Stimulated activated naive CD4-positive, alpha-beta T cell (primary cell): ENCODE data around the gene TPCN1.
"Not testable (repeated sequence)": the region's sequence is repeated elsewhere in the genome, so short reads cannot be mapped to it uniquely, and the experiment has no call there.

Experiments
- DNase-seq, 6 experiments: peaks; one replicate each; lab custom pipeline; 2025; lab: John Stamatoyannopoulos, UW

The TPCN1 gene

DNA sequence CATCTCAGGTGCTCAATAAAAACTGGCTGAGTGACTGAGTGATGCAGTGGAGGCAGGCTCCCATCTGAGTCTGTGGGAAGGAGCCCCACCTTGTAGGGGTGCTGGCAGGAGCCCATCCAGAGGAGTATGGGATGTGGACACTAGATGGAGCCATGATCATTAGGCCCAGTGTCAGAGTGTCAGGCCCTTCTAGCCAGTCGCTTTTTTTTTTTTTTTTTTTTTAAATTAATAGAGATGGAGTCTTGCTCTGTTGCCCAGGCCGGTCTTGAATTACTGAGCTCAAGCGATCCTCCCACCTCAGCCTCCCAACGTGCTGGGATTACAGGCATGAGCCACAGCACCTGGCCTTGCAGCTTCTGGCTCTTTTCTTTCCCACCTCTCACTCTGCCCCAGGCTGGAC lies 24.3 kb upstream of the TPCN1 start:
- DNase-seq, result peak; percentile 8 to 62 (median 34)

GRCh38 chr12:113197518-113198077 lies 23.7 kb upstream of the TPCN1 start:
- DNase-seq, result no peak

GRCh38 chr12:113198296-113198695 lies 23.0 kb upstream of the TPCN1 start:
- no peak for DNase-seq

GRCh38 chr12:113200021-113200797 lies 21.1 kb upstream of the TPCN1 start:
- no peak for DNase-seq

DNA sequence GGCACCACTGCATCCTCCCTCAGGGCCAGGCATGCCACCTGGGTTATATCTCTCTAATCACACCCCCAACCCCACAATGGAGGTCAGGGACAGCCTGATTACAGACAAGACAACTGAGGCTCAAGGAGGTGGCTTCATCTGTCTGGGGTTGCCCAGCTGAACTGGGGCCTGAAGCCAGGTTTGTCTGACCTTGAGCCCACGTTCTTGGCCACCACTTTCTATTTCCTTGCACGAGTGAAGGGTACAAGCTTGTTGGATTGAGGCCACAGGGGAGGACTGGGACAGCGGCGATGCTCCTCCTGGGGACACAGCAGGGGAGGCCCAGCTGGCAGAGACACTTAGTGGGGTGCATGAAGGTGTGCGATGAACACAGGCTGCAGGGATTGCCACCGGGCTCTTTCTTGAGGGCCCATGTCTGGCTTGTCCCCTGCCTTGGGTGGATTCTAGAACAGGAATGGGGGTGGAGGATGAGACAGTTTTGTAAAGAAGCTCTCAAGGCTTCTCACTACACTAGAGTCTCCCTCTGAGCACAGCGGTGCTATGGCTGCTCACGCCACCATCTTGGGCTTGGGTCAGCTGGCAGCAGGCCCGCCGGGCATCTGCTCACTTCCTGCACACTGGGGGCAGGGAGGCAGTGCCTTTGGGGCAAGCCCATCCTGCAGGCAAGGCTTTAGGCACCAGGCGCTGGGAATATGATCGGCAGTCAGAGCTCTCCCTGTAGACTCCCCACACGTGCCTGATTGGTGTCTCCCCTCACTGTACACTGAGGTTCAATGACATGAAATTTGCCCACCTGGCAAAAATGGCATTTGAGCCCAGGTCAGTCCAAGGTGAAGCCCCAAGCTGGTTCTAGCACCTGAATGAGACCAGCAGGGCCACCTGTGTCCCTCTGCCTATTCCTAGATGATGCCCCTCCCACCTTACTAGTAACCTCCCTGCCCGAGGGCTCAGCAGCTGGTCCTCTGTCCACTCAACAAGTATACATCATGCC lies 19.8 kb upstream of the TPCN1 start:
- no peak for DNase-seq

DNA sequence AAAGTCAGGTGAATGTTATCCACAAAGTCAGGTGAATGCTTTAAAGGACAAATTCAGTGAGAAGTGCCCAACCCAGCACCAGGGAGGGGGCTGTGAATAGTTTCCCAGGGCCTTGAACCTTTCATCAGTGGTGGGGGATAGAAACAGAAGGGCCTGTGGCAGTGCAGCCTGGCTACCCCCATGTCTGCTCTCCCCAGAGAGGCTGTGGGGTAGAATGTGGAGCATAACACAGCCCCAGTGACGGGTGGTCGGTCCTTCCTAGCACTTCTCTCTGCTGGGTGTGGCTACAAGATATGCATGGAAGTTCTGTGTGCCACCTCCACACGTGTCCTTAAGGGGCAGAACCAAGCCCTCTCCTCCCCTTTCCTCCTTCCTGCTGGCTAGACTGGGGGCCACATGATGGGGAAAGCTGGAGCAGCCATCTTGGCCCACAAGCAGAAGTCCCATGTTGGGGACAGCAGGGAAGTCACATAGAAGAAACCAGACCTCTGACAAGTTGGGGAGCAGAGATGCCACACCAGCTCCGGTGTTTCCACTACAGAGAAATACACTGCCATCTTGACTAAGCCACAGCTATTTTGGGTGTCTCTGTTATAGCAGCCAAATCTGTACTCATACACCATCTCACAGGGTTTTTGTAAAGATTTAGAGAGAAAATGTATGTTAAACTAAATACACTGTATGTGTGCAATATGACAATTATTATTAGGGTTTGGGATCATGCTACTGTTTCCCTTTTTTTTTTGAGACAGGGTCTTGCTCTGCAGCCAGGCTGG lies 18.8 kb upstream of the TPCN1 start:
- no peak for DNase-seq

DNA sequence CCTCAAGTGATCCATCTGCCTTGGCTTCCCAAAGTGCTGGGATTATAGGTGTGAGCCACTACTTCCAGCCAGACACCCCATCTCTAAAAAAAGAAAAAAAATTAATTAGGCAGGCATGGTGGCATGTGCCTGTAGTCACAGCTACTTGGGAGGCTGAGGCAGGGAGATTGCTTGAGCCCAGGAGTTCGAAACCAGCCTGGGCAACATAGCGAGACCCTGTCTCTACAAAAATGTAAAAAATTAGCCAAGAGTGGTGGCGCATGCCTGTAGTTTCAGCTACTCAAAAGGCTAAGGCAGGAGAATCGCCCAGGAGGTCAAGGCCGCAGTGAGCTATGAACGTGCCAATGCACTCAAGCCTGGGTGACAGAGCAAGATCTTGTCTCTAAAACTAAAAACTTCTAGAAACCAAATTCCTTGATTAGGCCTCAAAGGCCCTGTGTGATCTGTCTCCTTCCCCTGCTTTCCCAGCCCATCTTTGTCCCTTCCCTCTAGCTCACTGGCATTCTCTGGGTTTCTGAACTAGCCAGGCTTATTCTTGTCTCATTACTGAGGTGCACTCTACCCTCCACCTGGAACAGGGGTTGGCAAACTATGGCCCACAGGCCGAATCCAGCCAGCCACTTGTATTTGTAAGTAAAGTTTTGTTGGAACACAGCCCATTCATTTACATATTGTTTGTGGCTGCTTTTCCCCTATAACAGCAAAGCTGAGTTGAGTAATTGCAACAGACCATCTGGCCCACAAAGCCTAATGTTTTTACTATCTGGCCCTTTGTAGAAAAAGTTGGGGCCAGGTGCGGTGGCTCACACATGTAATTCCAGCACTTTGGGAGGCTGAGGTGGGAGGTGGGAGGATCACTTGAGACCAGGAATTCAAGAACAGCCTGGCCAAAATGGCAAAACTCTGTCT lies 17.2 kb upstream of the TPCN1 start:
- DNase-seq, result no peak

DNA sequence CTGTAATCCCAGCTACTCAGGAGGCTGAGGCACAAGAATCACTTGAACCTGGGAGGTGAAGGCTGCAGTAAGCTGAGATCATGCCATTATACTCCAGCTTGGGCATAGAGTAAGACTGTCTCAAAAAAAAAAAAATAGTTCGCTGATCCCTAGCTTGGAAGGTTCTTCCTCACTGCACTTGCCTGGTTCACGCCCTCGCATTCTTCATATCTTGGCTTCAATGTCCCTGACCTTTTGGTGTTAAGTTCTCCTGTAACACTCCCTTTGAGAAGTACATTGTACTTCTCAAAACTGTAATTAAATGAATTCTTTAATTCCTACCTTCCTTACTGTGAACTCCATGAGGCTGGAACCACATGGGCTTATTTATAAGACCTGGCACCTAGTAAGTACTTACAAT lies 16.5 kb upstream of the TPCN1 start:
- no peak for DNase-seq

DNA sequence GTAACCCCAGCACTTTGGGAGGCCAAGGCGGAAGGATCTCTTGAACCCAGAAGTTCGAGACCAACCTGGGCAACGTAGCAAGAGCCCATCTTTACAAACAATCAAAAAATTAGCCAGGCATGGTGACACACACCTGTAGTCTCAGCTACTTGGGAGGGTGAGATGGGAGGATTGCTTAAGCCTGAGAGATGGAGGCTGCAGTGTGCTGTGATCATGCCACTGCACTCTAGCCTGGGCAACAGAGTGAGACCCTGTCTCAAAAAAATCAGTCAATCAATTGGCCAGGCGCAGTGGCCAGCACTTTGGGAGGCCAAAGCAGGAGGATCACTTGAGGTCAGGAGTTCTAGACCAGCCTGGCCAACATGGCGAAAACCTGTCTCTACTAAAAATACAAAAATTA lies 14.5 kb upstream of the TPCN1 start:
- DNase-seq, result not testable (repeated sequence)

DNA sequence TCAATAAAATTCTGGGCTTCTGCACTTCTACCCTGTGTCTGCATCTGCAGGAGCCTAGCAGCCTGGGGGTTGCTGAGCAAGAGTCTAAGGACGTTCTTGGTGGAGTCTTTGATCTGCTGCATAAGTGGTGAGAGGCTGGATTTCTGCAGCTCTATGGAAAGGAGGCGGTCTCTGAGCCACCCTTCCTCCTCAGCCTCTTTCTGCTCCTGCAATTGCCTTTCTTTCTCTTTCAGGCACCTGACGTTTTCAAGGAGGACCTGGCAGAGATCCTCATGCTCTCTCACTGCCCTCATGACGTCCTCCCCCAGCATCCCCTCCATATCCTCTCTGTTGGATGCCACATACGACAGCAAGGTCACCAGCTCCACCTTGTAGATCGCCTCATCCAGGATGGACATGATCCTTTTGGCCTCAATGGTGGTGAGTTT lies 13.6 kb upstream of the TPCN1 start:
- DNase-seq, result peak in 4 of 6 experiments; percentile 11 to 55 (median 28)

GRCh38 chr12:113208041-113208934 lies 13.0 kb upstream of the TPCN1 start:
- DNase-seq, result peak; percentile 27 to 61 (median 45)

GRCh38 chr12:113211160-113211559 lies 10.1 kb upstream of the TPCN1 start:
- DNase-seq, result no peak

- DNase-seq, result no peak
Observed at GRCh38 chr12:113214895-113215400, 6.3 kb upstream of the TPCN1 start.

GRCh38 chr12:113216027-113216426 lies 5.2 kb upstream of the TPCN1 start:
- DNase-seq, result no peak

DNA sequence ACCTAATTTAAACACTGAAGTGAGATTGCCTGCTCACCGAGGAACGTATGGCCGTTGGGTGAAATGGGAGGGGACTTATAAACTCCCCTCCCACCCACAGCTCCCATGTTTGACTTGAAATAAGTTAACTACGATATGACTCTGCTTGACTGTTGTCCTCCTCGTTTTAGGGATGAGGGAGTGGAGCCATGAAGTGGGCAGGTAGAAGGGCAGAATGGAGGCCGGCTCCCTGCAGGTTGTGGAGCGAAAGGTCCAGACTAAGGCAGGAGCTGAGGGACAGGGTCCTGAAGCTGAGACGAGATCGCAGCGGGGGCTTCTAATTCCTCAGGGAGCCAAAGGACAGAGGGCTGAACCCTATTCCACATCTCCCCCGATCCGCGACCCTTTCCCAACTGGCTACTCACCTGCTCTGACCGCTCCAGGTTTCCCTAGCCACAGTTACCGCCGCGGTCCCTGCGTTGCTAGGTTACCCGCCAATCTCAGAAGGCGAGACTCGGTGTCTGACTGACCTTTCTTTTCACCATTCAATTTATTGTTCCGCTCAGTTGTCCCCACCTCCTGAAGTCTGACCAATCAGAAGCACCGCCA lies 577 bp upstream of the TPCN1 start:
- no peak for DNase-seq

DNA sequence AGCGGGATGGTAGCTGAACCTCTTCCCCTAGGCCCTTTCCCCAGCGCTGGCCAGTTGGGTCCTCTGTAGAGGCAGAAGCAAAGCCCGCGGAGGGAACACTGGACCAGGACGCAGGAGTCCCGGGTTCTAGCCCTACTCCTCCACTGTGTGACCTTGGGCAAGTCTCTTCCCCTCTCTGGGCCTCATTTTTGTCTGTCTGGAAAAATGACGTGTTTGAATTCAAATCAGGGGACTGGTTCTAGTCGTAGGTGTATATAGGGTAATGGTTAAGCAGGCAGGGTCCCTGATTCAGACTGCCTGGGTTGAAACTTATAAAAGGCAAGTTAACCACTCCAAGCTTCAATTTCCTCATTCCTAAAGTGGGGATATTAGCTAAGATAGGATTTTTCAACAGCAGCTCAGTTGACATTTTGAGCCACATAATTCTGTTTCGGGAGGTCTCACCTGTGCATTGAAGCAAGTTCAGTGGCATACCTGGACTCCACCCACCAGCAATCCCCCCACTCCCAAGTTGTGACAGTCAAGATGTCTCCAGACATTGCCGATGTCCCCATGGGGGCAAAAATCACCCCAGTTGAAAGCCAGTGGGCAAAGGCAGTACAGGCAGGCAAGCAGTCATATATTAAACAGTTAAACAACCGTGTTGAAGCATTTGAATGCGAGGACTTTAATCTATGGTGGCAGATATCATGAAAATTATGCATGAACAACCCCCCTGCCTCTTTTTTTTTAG lies 899 bp downstream of the TPCN1 start:
- DNase-seq, result peak in 1 of 6 experiments; percentile 20

DNA sequence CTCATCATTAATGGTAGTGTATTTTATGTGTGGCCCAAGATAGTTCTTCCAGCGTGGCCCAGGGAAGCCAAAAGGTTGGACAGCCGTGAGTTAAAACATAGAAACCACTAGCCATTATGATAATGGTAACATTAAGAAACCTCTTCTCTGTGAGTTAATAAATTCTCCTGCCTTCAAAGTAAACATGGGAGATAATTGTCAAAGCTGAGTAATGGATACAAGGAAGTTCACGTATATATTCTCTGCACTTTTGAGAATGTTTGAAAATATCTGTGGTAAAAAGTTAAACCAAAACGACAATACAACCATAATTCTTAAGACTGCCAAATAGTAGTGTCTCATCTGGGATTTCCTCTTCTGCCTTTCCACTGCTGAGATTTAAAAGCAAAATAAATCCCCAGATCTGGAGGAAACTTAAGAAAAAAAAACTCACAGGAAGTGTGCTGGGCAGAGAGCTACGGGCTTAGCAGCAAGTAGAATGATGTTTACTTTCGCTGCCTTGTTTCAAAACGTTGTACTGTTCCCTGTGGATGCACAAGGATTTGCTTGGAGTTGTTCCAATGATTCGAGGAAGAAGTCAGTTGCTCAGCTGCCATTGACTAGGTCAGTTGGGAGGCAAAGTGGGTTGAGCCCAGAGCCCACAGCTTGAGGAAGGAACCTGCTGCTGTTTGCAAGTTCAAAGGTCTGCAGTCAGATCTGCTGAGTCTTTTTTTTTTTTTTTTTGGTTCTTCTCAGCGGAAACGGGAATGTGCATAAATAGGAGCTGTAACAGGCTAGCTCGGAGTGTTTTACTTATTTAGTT lies 1.7 kb downstream of the TPCN1 start:
- peak in 3 of 6 experiments; percentile 19 to 45 (median 31) for DNase-seq
